HG03025 (cell line): Measurements from ENCODE around the gene FARP1.

Experiments
- ATAC-seq: cut with Tn5 transposase; IDR thresholded peaks from one replicate; pipeline ENCODE4 v1.9.1; 2021; ENCODE audit warnings: mild to moderate bottlenecking, moderate library complexity; ENCODE audit not compliant: unreplicated experiment, low FRiP score

The FARP1 gene

GRCh38 chr13:98434060-98434459 lies 291.2 kb downstream of the FARP1 start:
- ATAC-seq: no peak

- no peak for ATAC-seq
These were observed 292.5 kb downstream of the FARP1 start for GRCh38 chr13:98435376-98435775.

GRCh38 chr13:98436233-98436910 lies 293.5 kb downstream of the FARP1 start:
- no peak for ATAC-seq

GRCh38 chr13:98438246-98439125 lies 295.6 kb downstream of the FARP1 start:
- ATAC-seq: no peak

- ATAC-seq: no peak
These were observed 296.4 kb downstream of the FARP1 start for GRCh38 chr13:98439126-98439828.

- ATAC-seq: no peak
These were observed 297.0 kb downstream of the FARP1 start for GRCh38 chr13:98439896-98440295.

GRCh38 chr13:98440390-98441055 lies 297.6 kb downstream of the FARP1 start:
- no peak for ATAC-seq

- ATAC-seq: no peak
These were observed 298.3 kb downstream of the FARP1 start for GRCh38 chr13:98441056-98441676.

- ATAC-seq: no peak
These were observed 299.7 kb downstream of the FARP1 start for GRCh38 chr13:98442391-98443230.

- no peak for ATAC-seq
These were observed 300.4 kb downstream of the FARP1 start for GRCh38 chr13:98443329-98443728.

GRCh38 chr13:98443800-98444325 lies 301.0 kb downstream of the FARP1 start:
- ATAC-seq: no peak

- no peak for ATAC-seq
These were observed 301.5 kb downstream of the FARP1 start for GRCh38 chr13:98444381-98444780.

- ATAC-seq: peak; percentile 76
These were observed 302.7 kb downstream of the FARP1 start for GRCh38 chr13:98445340-98446233.

- ATAC-seq: no peak
These were observed 303.3 kb downstream of the FARP1 start for GRCh38 chr13:98446234-98446621.

GRCh38 chr13:98447130-98447529 lies 304.2 kb downstream of the FARP1 start:
- ATAC-seq: no peak

- ATAC-seq: no peak
These were observed 305.2 kb downstream of the FARP1 start for GRCh38 chr13:98447881-98448641.

- ATAC-seq: no peak
These were observed 305.7 kb downstream of the FARP1 start for GRCh38 chr13:98448642-98448928.

- no peak for ATAC-seq
These were observed 306.4 kb downstream of the FARP1 start for GRCh38 chr13:98449273-98449672.
